ENCODE measurements around the gene TLE1. TPM values are rescaled to one million over a fixed set of nuclear protein-coding genes. Genes with fewer than 3 reads are reported as not detected.

The TLE1 gene
- total and polyA plus RNA-seq, 2 of the 4 experiments (the other 2 are of a cell fraction) = 36.0 to 51.0 TPM

DNA sequence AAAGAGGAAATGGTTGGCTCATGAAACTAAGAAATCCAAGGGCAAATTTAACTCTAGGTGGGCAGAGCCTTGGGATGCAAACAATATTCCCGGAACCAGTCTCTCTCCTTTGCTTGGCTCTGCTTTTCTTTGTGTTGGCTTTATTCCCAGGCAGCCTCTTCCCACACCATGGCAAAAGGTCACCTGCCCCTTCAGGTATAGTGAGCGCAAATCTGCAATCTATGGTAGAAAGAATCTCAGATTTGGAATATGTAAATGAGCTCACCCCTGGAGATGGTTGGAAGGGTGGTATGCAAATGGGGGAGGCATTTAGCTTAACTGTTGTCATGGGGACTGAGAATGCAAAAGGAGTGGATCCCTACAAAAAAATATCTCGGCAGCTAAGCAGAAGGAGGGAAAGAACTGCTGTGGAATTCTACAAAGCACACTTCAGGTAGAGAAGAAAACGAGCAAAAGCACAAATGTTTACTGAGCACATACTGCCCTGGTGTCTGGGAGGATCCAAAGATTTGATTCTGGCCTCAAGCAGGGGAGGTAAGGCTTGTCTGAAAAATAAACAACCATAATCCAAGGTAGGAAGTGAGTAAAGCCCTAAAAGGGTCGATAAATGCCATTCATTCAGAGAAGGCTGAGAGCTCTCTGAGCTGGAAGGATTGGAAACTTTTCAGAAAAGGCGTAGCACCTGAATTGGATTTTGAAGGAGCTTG, 139.7 kb downstream of the TLE1 start:
- H2BK20ac ChIP-seq (ENCODE audit: low read depth, low read length) = no peak overlapping the region
- ChIA-PET CTCF (no interaction called here), POLR2A (ENCODE audit: unreplicated experiment) (no interaction called here)
- H4K91ac ChIP-seq (ENCODE audit: insufficient read depth, low read depth, low read length) = no peak overlapping the region
- no peak overlapping the region for H3K4me2 ChIP-seq (ENCODE audit: low read depth, low read length)
- H3K4me1 ChIP-seq (ENCODE audit: control insufficient read depth, insufficient read depth, low read length) = no peaks in the 10 kb centered on the region
- no peak overlapping the region for H2BK5ac ChIP-seq (ENCODE audit: low read depth, low read length, poor library complexity, severe bottlenecking)
- H3K9me1 ChIP-seq (ENCODE audit: insufficient read depth, low read length) = no peaks in the 10 kb centered on the region
- dilution Hi-C loops (cut with HindIII; ENCODE audit: low sequenced_read_pairs, unreplicated experiment) (no loop called here), intact Hi-C loops (cut with micrococcal nuclease) (no loop called here), in situ Hi-C loops (cut with MboI; ENCODE audit: low sequenced_read_pairs) (loop anchor here (25.0 kb wide), 1 partner anchor 1063 kb away; no protein-coding TSS in a partner anchor)
- no peak overlapping the region for H2AFZ ChIP-seq (replicated peaks; ENCODE audit: low read length, poor library complexity)
- no peak overlapping the region for H3K4ac ChIP-seq (ENCODE audit: low read depth, low read length)
- no peaks in the 10 kb centered on the region for H3K36me3 ChIP-seq (ENCODE audit: control insufficient read depth, insufficient read depth, low read length)
- H3K14ac ChIP-seq (replicated peaks; ENCODE audit: low read depth, low read length) = no peak overlapping the region
- no peak overlapping the region for H4K8ac ChIP-seq (ENCODE audit: low read depth in 2 of 2, low read length in 2 of 2)
- H4K20me1 ChIP-seq (ENCODE audit: insufficient read depth, low read length) = no peaks in the 10 kb centered on the region
- no peak overlapping the region for H2AK9ac ChIP-seq (replicated peaks; ENCODE audit: low read depth, low read length, poor library complexity)
- DNase-seq (no peak), ATAC-seq (ENCODE audit: low read depth) (no peak)
- no peaks in the 10 kb centered on the region for H3K27me3 ChIP-seq (ENCODE audit: control insufficient read depth, insufficient read depth, low read length)
- H3K18ac ChIP-seq (ENCODE audit: low read depth, low read length) = no peak overlapping the region
- no peak overlapping the region for H4K5ac ChIP-seq (ENCODE audit: low read depth, low read length)
- TF ChIP-seq FOS (IDR thresholded peaks at IDR 0.05; ENCODE audit: low read depth, low read length) (no peak), BHLHE40 (IDR thresholded peaks at IDR 0.05; ENCODE audit: low read depth, low read length) (no peak), MAZ (IDR thresholded peaks at IDR 0.05; ENCODE audit: borderline replicate concordance, low read depth, low read length) (no peak), NFE2L2 (IDR thresholded peaks at IDR 0.05; ENCODE audit: low read depth, low read length) (no peak)
- TF ChIP-seq, protein P1, sequence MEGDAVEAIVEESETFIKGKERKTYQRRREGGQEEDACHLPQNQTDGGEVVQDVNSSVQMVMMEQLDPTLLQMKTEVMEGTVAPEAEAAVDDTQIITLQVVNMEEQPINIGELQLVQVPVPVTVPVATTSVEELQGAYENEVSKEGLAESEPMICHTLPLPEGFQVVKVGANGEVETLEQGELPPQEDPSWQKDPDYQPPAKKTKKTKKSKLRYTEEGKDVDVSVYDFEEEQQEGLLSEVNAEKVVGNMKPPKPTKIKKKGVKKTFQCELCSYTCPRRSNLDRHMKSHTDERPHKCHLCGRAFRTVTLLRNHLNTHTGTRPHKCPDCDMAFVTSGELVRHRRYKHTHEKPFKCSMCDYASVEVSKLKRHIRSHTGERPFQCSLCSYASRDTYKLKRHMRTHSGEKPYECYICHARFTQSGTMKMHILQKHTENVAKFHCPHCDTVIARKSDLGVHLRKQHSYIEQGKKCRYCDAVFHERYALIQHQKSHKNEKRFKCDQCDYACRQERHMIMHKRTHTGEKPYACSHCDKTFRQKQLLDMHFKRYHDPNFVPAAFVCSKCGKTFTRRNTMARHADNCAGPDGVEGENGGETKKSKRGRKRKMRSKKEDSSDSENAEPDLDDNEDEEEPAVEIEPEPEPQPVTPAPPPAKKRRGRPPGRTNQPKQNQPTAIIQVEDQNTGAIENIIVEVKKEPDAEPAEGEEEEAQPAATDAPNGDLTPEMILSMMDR (conservative IDR thresholded peaks at IDR 0.05; ENCODE audit: low read depth, low read length) = no peak
- no peak overlapping the region for H3K27ac ChIP-seq (ENCODE audit: insufficient read depth, low read length)
- H3K79me1 ChIP-seq (ENCODE audit: low read depth in 1 of 2, low read length in 2 of 2) = no peaks in the 10 kb centered on the region
- H3K9me3 ChIP-seq (ENCODE audit: control insufficient read depth, insufficient read depth, low read length) = no peaks in the 10 kb centered on the region
- no peak overlapping the region for H3K4me3 ChIP-seq (ENCODE audit: insufficient read depth, low read depth, low read length)
- H2BK120ac ChIP-seq (ENCODE audit: low read depth, low read length) = no peak overlapping the region
- no peak overlapping the region for H2AK5ac ChIP-seq (ENCODE audit: low read depth, low read length)
- no peak overlapping the region for H3K23ac ChIP-seq (ENCODE audit: low read depth, low read length)
- no TSS peak for BruUV-seq (replicated peaks)
- no peak overlapping the region for H3K56ac ChIP-seq (ENCODE audit: extremely low read depth, insufficient read depth, low read length)
- no CpG with 5 or more reads among the region's 6 CpGs for WGBS, 2 experiments (ENCODE audit: extremely low coverage in 2 of 2, insufficient read length in 1 of 2)
- 0 out of 3 replicates have a peak overlapping the region, but pooled peaks have one; percentile 17 for H2BK15ac ChIP-seq (ENCODE audit: low read depth, low read length)
- H3K9ac ChIP-seq (ENCODE audit: low read depth, low read length) = no peak overlapping the region

All from IMR-90 (cell line).